ENCODE results near the gene ETV2. TPM values are rescaled to one million over a fixed set of nuclear protein-coding genes. Genes with fewer than 3 reads are reported as not detected.
"Not testable (repeated sequence)": the region's sequence is repeated elsewhere in the genome, so short reads cannot be mapped to it uniquely, and the experiment has no call there.

The ETV2 gene
- 1 to 10 TPM in 1 of 2 donors, under 1 TPM in 1; 0.39 to 1.2 TPM for total RNA-seq

- DNase-seq (ENCODE audit: low spot score) (peak; percentile 80), ATAC-seq (no peak)
- peak within 1 kb of the TSS; percentile 39 to 90 for H3K27ac Mint-ChIP-seq
- H3K36me3 Mint-ChIP-seq = no peaks in the 10 kb centered on the region
- H3K4me1 Mint-ChIP-seq (ENCODE audit: low read depth in 2 of 2) = peaks cover 16 to 25% of the 10 kb centered on the region in 2 donors
- no peaks in the 10 kb centered on the region for H3K27me3 Mint-ChIP-seq
- H3K4me3 Mint-ChIP-seq = peak within 1 kb of the TSS; percentile 85
- H3K9me3 Mint-ChIP-seq = no peaks in the 10 kb centered on the region
Observed at GRCh38 chr19:35641515-35642151, at the start of gene ETV2. ETV2 (plus strand) TSS chr19:35641745; CDS start chr19:35642461, 716 bp downstream.

GRCh38 chr19:35592226-35592625, 49.3 kb upstream of the ETV2 start:
- no peaks in the 10 kb centered on the region for H3K9me3 Mint-ChIP-seq
- no peaks in the 10 kb centered on the region for H3K36me3 Mint-ChIP-seq
- DNase-seq (ENCODE audit: low spot score) = no peak
- peaks cover 6 to 8% of the 10 kb centered on the region in 2 donors for H3K4me1 Mint-ChIP-seq (ENCODE audit: low read depth in 2 of 2)
- H3K27ac Mint-ChIP-seq = no peak overlapping the region
- no peak overlapping the region for H3K4me3 Mint-ChIP-seq
- peaks cover 9 to 13% of the 10 kb centered on the region in 2 donors for H3K27me3 Mint-ChIP-seq
- no peak for ATAC-seq

GRCh38 chr19:35595026-35595425, 46.5 kb upstream of the ETV2 start:
- H3K4me3 Mint-ChIP-seq; H3K4me1 Mint-ChIP-seq (ENCODE audit: low read depth in 2 of 2); H3K9me3 Mint-ChIP-seq; ATAC-seq; DNase-seq (ENCODE audit: low spot score); H3K36me3 Mint-ChIP-seq; H3K27ac Mint-ChIP-seq: not testable (repeated sequence)
- H3K27me3 Mint-ChIP-seq = peaks cover 14 to 20% of the 10 kb centered on the region in 2 donors

GRCh38 chr19:35595928-35596327, 45.6 kb upstream of the ETV2 start:
- H3K27ac Mint-ChIP-seq = peak overlapping the region in 1 of 2 donors; percentile 76

GRCh38 chr19:35596366-35596999, 45.1 kb upstream of the ETV2 start:
- H3K27ac Mint-ChIP-seq = peak overlapping the region in 1 of 2 donors; percentile 76
- H3K36me3 Mint-ChIP-seq = no peaks in the 10 kb centered on the region
- peaks cover 20 to 22% of the 10 kb centered on the region in 2 donors for H3K27me3 Mint-ChIP-seq
- H3K4me3 Mint-ChIP-seq = no peak overlapping the region
- no peaks in the 10 kb centered on the region for H3K9me3 Mint-ChIP-seq
- peak; percentile 70 to 88 for ATAC-seq
- no peak for DNase-seq (ENCODE audit: low spot score)
- H3K4me1 Mint-ChIP-seq (ENCODE audit: low read depth in 2 of 2) = peaks cover 6 to 8% of the 10 kb centered on the region in 2 donors

More at GRCh38 chr19:35595928-35596327, 45.6 kb upstream of the ETV2 start:
- ATAC-seq (no peak), DNase-seq (ENCODE audit: low spot score) (no peak)
- Mint-ChIP-seq H3K4me1 (ENCODE audit: low read depth in 2 of 2) (peaks cover 6 to 8% of the 10 kb centered on the region in 2 donors), H3K4me3 (no peak overlapping the region), H3K27me3 (peaks cover 19 to 20% of the 10 kb centered on the region in 2 donors), H3K9me3 (no peaks in the 10 kb centered on the region), H3K36me3 (no peaks in the 10 kb centered on the region)

- no peaks in the 10 kb centered on the region for H3K9me3 Mint-ChIP-seq
- H3K27me3 Mint-ChIP-seq = peaks cover 8 to 13% of the 10 kb centered on the region in 2 donors
- DNase-seq (ENCODE audit: low spot score) = no peak
- no peaks in the 10 kb centered on the region for H3K36me3 Mint-ChIP-seq
- H3K27ac Mint-ChIP-seq = no peak overlapping the region
- ATAC-seq = no peak
- H3K4me1 Mint-ChIP-seq (ENCODE audit: low read depth in 2 of 2) = no peaks in the 10 kb centered on the region
- H3K4me3 Mint-ChIP-seq = no peak overlapping the region
Observed at GRCh38 chr19:35601971-35602370, 39.6 kb upstream of the ETV2 start.

- H3K27me3 Mint-ChIP-seq; H3K9me3 Mint-ChIP-seq; H3K36me3 Mint-ChIP-seq; H3K4me1 Mint-ChIP-seq (ENCODE audit: low read depth in 2 of 2); H3K27ac Mint-ChIP-seq; DNase-seq (ENCODE audit: low spot score); H3K4me3 Mint-ChIP-seq; ATAC-seq: not testable (repeated sequence)
Observed at GRCh38 chr19:35604436-35604835, 37.1 kb upstream of the ETV2 start.

GRCh38 chr19:35607170-35607569, 34.4 kb upstream of the ETV2 start:
- H3K9me3 Mint-ChIP-seq; DNase-seq (ENCODE audit: low spot score); H3K36me3 Mint-ChIP-seq; ATAC-seq; H3K4me1 Mint-ChIP-seq (ENCODE audit: low read depth in 2 of 2); H3K4me3 Mint-ChIP-seq; H3K27ac Mint-ChIP-seq; H3K27me3 Mint-ChIP-seq: not testable (repeated sequence)

GRCh38 chr19:35607661-35608060, 33.9 kb upstream of the ETV2 start:
- Mint-ChIP-seq H3K4me3 (no peak overlapping the region), H3K27me3 (no peaks in the 10 kb centered on the region), H3K4me1 (ENCODE audit: low read depth in 2 of 2) (peaks cover 0 to 9% of the 10 kb centered on the region in 2 donors), H3K9me3 (peaks cover 7% of the 10 kb centered on the region), H3K27ac (no peak overlapping the region), H3K36me3 (no peaks in the 10 kb centered on the region)
- ATAC-seq (no peak), DNase-seq (ENCODE audit: low spot score) (no peak)

GRCh38 chr19:35608251-35608650, 33.3 kb upstream of the ETV2 start:
- Mint-ChIP-seq H3K4me1 (ENCODE audit: low read depth in 2 of 2) (peaks cover 0 to 9% of the 10 kb centered on the region in 2 donors), H3K27ac (no peak overlapping the region), H3K36me3 (no peaks in the 10 kb centered on the region), H3K9me3 (peaks cover 7% of the 10 kb centered on the region), H3K4me3 (no peak overlapping the region), H3K27me3 (no peaks in the 10 kb centered on the region)
- ATAC-seq = no peak
- DNase-seq (ENCODE audit: low spot score) = no peak

- Mint-ChIP-seq H3K9me3 (peaks cover 7% of the 10 kb centered on the region), H3K27ac (no peak overlapping the region), H3K4me3 (no peak overlapping the region), H3K4me1 (ENCODE audit: low read depth in 2 of 2) (peaks cover 0 to 15% of the 10 kb centered on the region in 2 donors), H3K27me3 (no peaks in the 10 kb centered on the region), H3K36me3 (no peaks in the 10 kb centered on the region)
- DNase-seq (ENCODE audit: low spot score) (no peak), ATAC-seq (no peak)
Observed at GRCh38 chr19:35609851-35610353, 31.6 kb upstream of the ETV2 start.

- DNase-seq (ENCODE audit: low spot score) (no peak), ATAC-seq (no peak)
- peak overlapping the region; percentile 88 for H3K4me3 Mint-ChIP-seq
- H3K27ac Mint-ChIP-seq = peak overlapping the region; percentile 81 to 89
- no peaks in the 10 kb centered on the region for H3K27me3 Mint-ChIP-seq
- H3K36me3 Mint-ChIP-seq = no peaks in the 10 kb centered on the region
- peaks cover 0 to 15% of the 10 kb centered on the region in 2 donors for H3K4me1 Mint-ChIP-seq (ENCODE audit: low read depth in 2 of 2)
- H3K9me3 Mint-ChIP-seq = peaks cover 7% of the 10 kb centered on the region
Observed at GRCh38 chr19:35612224-35612558, 29.4 kb upstream of the ETV2 start.

GRCh38 chr19:35612559-35613321, 28.8 kb upstream of the ETV2 start, which contains the start of gene HAUS5:
HAUS5 (plus strand) TSS chr19:35612735; CDS start chr19:35612795, 60 bp downstream.
- peak; percentile 94 to 96 for ATAC-seq
- Mint-ChIP-seq H3K27me3 (no peaks in the 10 kb centered on the region), H3K4me1 (ENCODE audit: low read depth in 2 of 2) (peaks cover 0 to 15% of the 10 kb centered on the region in 2 donors), H3K9me3 (peaks cover 7% of the 10 kb centered on the region), H3K27ac (peak within 1 kb of the TSS; percentile 81 to 89), H3K36me3 (no peaks in the 10 kb centered on the region), H3K4me3 (peak within 1 kb of the TSS; percentile 88)
- DNase-seq (ENCODE audit: low spot score) = peak; percentile 95
